Activated CD8-positive, alpha-beta T cell treated with anti-CD3 and anti-CD28 coated beads for 36 hours (primary cell): ENCODE results near the gene PDE1C. TPM values are rescaled to one million over a fixed set of nuclear protein-coding genes. Genes with fewer than 3 reads are reported as not detected.

Experiments used
- ATAC-seq: fragments of 200-7000 bp; cut with Tn5 transposase; one replicate; pipeline ENCODE4 v1.10.0; 2021; ENCODE audit warnings: mild to moderate bottlenecking, moderate library complexity
- CTCF ChIA-PET: fragments of 350-600 bp; sonication (Branson Sonifier 250); formaldehyde crosslinking; loops from one replicate; lab custom pipeline; 2021; ENCODE audit warnings: antibody characterized with exemption; lab: Charles Lee
- POLR2A ChIA-PET: fragments of 350-600 bp; sonication (Branson Sonifier 250); formaldehyde crosslinking; loops from one replicate; lab custom pipeline; 2021; ENCODE audit warnings: antibody characterized with exemption; lab: Charles Lee
- DNase-seq: peaks from one replicate; pipeline ENCODE4 v3.0.0-alpha.2; 2020
- H3K27ac Mint-ChIP-seq: one replicate; pipeline ENCODE4 v1.8.0; 2021; ENCODE audit warnings: mild to moderate bottlenecking, mixed read lengths
- H3K27me3 Mint-ChIP-seq: one replicate; pipeline ENCODE4 v1.8.0; 2021; ENCODE audit warnings: mixed read lengths
- H3K36me3 Mint-ChIP-seq: one replicate; pipeline ENCODE4 v1.8.0; 2021; ENCODE audit warnings: low read depth, mixed read lengths
- H3K4me1 Mint-ChIP-seq: one replicate; pipeline ENCODE4 v1.8.0; 2021; ENCODE audit warnings: low read depth, mixed read lengths
- H3K4me3 Mint-ChIP-seq: one replicate; pipeline ENCODE4 v1.8.0; 2021; ENCODE audit warnings: mild to moderate bottlenecking, moderate library complexity, mixed read lengths
- H3K9me3 Mint-ChIP-seq: one replicate; pipeline ENCODE4 v1.8.0; 2021; ENCODE audit warnings: mixed read lengths
- intact Hi-C: fragments of 100-400 bp; cut with micrococcal nuclease; formaldehyde crosslinking; loops from one replicate; pipeline ENCODE4 v1.10.0; 2022
- total RNA-seq, 2 experiments: library from RNA; stranded (reverse); gene quantifications; one replicate each; pipeline ENCODE4 v1.2.3, GENCODE V29; 2021
- TF ChIP-seq, protein P1 (sequence below): fragments of 200-600 bp; IDR thresholded peaks from one replicate; pipeline ENCODE4 v1.8.0; 2022; ENCODE audit warnings: antibody characterized with exemption, mild to moderate bottlenecking

The PDE1C gene
- total RNA-seq, 2 experiments from 2014 or later: not detected

DNA sequence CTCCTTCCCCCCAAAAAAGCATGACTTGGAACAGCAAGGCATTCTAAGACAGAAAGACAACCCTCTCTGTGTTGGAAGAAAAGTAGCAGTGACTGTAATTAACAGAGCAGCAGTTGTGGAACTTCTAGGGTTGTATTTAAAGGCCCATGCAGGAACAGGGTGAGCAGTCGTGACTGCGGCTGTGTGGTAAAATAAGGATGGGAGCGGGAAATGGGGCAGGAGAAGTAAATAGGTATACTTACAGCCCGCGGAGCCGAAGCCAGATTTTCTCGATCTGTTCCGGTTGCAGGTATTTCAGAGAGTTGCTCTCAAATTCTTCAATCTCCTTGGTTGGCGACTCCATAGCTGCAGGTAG is 179 bp downstream of the PDE1C start:
- ChIA-PET CTCF (no interaction called here), POLR2A (no interaction called here)
- no peak for ATAC-seq
- Mint-ChIP-seq H3K27me3 (peaks cover 16% of the 10 kb centered on the region), H3K9me3 (no peaks in the 10 kb centered on the region), H3K27ac (no peak overlapping the region), H3K36me3 (no peaks in the 10 kb centered on the region), H3K4me1 (no peaks in the 10 kb centered on the region), H3K4me3 (no peak overlapping the region)
- DNase-seq: no peak
- intact Hi-C loops: no loop called here
- TF ChIP-seq, protein P1, sequence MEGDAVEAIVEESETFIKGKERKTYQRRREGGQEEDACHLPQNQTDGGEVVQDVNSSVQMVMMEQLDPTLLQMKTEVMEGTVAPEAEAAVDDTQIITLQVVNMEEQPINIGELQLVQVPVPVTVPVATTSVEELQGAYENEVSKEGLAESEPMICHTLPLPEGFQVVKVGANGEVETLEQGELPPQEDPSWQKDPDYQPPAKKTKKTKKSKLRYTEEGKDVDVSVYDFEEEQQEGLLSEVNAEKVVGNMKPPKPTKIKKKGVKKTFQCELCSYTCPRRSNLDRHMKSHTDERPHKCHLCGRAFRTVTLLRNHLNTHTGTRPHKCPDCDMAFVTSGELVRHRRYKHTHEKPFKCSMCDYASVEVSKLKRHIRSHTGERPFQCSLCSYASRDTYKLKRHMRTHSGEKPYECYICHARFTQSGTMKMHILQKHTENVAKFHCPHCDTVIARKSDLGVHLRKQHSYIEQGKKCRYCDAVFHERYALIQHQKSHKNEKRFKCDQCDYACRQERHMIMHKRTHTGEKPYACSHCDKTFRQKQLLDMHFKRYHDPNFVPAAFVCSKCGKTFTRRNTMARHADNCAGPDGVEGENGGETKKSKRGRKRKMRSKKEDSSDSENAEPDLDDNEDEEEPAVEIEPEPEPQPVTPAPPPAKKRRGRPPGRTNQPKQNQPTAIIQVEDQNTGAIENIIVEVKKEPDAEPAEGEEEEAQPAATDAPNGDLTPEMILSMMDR: no peak

DNA sequence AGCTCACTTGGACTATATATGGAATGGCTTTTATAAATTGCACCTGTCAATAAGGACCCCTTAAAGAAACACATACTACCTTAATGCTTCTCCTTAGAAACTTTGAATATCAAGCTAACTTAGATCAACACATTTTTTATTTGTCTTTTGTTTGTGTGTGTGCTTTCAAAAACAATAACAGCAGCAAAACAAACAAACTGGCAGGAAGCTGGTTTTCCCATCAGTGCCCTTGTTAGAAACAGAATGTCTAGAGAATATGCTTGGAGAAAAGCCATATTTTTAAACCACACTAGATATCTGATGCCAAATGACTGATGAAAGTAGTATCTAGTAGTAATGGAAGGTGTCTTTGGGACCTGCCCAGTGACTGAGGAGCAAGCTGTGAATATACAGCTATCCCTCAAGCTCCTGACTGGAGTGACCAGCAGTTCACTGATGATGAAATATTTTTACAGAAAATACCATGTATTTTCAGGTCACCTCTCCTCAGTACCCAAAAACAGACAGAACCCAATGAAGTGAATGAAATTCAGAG is 1.0 kb downstream of the PDE1C start:
- ChIA-PET POLR2A (no interaction called here), CTCF (interaction anchor here (0.7 kb wide), 1 partner anchor 70 kb away, joined by 3 read pairs; no protein-coding TSS in a partner anchor)
- Mint-ChIP-seq H3K36me3 (no peaks in the 10 kb centered on the region), H3K4me1 (no peaks in the 10 kb centered on the region), H3K4me3 (no peak overlapping the region), H3K27me3 (peaks cover 16% of the 10 kb centered on the region), H3K27ac (no peak overlapping the region), H3K9me3 (no peaks in the 10 kb centered on the region)
- ATAC-seq (no peak), DNase-seq (no peak)
- TF ChIP-seq, protein P1: no peak
- intact Hi-C loops: no loop called here

DNA sequence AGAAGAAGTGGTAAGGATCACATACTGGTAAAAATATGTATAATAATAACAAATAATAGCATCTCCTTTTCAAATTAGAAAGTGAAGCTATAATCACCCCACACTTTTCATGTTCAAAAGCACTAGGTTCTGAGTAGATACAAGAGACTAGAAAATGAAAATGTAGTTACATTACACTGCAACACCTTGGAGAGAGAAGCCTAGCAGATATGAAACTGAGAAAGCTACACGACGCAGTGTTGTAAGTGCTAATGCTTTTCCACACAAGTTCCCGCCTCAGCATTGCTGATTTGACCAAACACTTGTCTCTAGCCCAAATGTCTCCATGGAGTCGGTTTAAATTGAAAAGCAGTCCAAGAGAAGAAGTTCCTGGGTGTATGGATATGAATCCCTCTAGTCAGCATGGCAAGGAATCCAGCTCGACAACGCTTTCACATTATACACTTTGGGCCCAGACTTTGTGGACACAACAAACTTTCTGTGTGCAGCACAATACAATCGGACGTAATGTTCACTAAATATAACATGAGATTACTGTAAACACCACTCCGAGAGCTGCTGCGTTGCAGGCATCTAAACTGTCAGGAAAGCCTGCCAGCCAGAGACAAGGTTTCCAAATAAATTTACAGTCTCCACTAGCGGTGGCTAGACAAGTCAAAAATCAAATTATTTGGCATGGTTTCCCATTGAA is 1.7 kb downstream of the PDE1C start:
- TF ChIP-seq, protein P1: no peak
- Mint-ChIP-seq H3K4me3 (no peak overlapping the region), H3K36me3 (no peaks in the 10 kb centered on the region), H3K9me3 (no peaks in the 10 kb centered on the region), H3K4me1 (no peaks in the 10 kb centered on the region), H3K27me3 (peaks cover 16% of the 10 kb centered on the region), H3K27ac (no peak overlapping the region)
- DNase-seq: no peak
- CTCF ChIA-PET: no interaction called here
- intact Hi-C loops: no loop called here
- POLR2A ChIA-PET: no interaction called here
- no peak for ATAC-seq

DNA sequence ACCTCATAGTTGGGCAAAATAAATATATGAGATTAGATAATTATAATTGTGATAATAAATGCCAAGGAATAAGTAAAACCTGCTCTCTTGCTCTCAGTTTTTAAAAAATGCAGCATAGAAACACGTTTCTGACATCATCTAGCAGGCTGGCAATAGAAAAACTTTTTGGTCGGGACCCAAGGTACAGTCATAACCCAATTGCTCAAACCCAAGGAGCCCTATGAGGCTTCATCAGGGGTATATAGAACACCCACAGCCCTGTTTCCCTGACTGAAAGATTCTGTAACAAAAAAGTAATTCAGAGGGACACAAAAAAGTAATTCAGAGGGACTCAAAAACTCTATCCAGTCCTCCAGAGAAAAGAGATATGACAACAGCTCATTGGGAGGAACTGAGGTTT is 3.8 kb downstream of the PDE1C start:
- DNase-seq (no peak), ATAC-seq (no peak)
- intact Hi-C loops: no loop called here
- ChIA-PET CTCF (no interaction called here), POLR2A (interaction anchor here (0.6 kb wide), 1 partner anchor 73 kb away, joined by 3 read pairs; no protein-coding TSS in a partner anchor)
- no peaks in the 10 kb centered on the region for H3K9me3 Mint-ChIP-seq
- H3K27me3 Mint-ChIP-seq: peaks cover 14% of the 10 kb centered on the region
- H3K36me3 Mint-ChIP-seq: no peaks in the 10 kb centered on the region
- H3K4me1 Mint-ChIP-seq: no peaks in the 10 kb centered on the region
- H3K27ac Mint-ChIP-seq: no peak overlapping the region
- H3K4me3 Mint-ChIP-seq: no peak overlapping the region
- TF ChIP-seq, protein P1: no peak

DNA sequence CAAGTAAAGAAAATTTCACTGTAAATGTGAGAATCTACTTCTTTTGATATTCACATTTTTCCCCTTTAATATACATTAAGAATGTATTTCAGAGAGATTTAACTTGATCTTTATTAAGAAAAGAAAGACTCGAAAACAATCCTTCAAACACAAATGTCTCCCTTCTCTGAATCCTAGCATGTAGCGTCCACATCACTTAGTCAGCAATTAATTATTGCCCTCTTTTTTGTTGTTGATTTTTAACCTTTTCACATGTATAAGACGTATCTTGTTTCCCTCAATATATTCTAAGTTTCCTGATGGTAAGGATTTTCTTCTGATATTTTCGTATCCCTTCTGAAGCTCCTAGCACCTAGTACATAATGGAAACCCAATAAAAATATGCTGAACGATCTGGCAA is 6.6 kb downstream of the PDE1C start:
- ChIA-PET CTCF (no interaction called here), POLR2A (no interaction called here)
- H3K4me1 Mint-ChIP-seq: no peaks in the 10 kb centered on the region
- intact Hi-C loops: no loop called here
- H3K4me3 Mint-ChIP-seq: no peak overlapping the region
- DNase-seq (no peak), ATAC-seq (no peak)
- H3K27ac Mint-ChIP-seq: no peak overlapping the region
- H3K9me3 Mint-ChIP-seq: no peaks in the 10 kb centered on the region
- no peaks in the 10 kb centered on the region for H3K36me3 Mint-ChIP-seq
- TF ChIP-seq, protein P1: no peak
- H3K27me3 Mint-ChIP-seq: peaks cover 2% of the 10 kb centered on the region
